Glutamatergic neuron (in vitro differentiated cells): ENCODE measurements around the gene NKX3-2. TPM values are rescaled to one million over a fixed set of nuclear protein-coding genes. Genes with fewer than 3 reads are reported as not detected.

ENCODE experiments used
- DNase-seq: peaks from one replicate; pipeline ENCODE4 v3.0.0; 2022
- H3K27ac Mint-ChIP-seq: one replicate; pipeline ENCODE4 v1.8.0; 2020; ENCODE audit warnings: mild to moderate bottlenecking, mixed read lengths, inconsistent platforms; ENCODE audit not compliant: unreplicated experiment
- H3K27me3 Mint-ChIP-seq: one replicate; pipeline ENCODE4 v1.8.0; 2020; ENCODE audit warnings: mild to moderate bottlenecking, moderate library complexity, mixed read lengths, inconsistent platforms; ENCODE audit not compliant: unreplicated experiment
- H3K36me3 Mint-ChIP-seq: one replicate; pipeline ENCODE4 v1.8.0; 2020; ENCODE audit warnings: mild to moderate bottlenecking, mixed read lengths, inconsistent platforms; ENCODE audit not compliant: unreplicated experiment
- H3K4me1 Mint-ChIP-seq: one replicate; pipeline ENCODE4 v1.8.0; 2020; ENCODE audit warnings: mild to moderate bottlenecking, low read depth, mixed read lengths, inconsistent platforms; ENCODE audit not compliant: unreplicated experiment
- H3K4me3 Mint-ChIP-seq: one replicate; pipeline ENCODE4 v1.8.0; 2020; ENCODE audit warnings: mild to moderate bottlenecking, mixed read lengths, inconsistent platforms; ENCODE audit not compliant: unreplicated experiment
- H3K9me3 Mint-ChIP-seq: one replicate; pipeline ENCODE4 v1.8.0; 2020; ENCODE audit warnings: mild to moderate bottlenecking, moderate library complexity, mixed read lengths, inconsistent platforms; ENCODE audit not compliant: unreplicated experiment
- total RNA-seq: library from RNA; stranded (reverse); fragmentation: NEBNext Ultra II Directional; extraction: Animal tissue kit (Norgen Biotek cat#: 25700); gene quantifications from one replicate; pipeline ENCODE4 v1.2.1, GENCODE V29; 2021; ENCODE audit not compliant: unreplicated experiment
- TF ChIP-seq, protein P1 (sequence below): fragments of 200-600 bp; sonication (generic); IDR thresholded peaks from one replicate; pipeline ENCODE4 v1.5.0; 2021; ENCODE audit not compliant: partially characterized antibody, unreplicated experiment

NKX3-2 gene
- total RNA-seq, 1 donor from 2014 or later, result 0.25 TPM

DNA sequence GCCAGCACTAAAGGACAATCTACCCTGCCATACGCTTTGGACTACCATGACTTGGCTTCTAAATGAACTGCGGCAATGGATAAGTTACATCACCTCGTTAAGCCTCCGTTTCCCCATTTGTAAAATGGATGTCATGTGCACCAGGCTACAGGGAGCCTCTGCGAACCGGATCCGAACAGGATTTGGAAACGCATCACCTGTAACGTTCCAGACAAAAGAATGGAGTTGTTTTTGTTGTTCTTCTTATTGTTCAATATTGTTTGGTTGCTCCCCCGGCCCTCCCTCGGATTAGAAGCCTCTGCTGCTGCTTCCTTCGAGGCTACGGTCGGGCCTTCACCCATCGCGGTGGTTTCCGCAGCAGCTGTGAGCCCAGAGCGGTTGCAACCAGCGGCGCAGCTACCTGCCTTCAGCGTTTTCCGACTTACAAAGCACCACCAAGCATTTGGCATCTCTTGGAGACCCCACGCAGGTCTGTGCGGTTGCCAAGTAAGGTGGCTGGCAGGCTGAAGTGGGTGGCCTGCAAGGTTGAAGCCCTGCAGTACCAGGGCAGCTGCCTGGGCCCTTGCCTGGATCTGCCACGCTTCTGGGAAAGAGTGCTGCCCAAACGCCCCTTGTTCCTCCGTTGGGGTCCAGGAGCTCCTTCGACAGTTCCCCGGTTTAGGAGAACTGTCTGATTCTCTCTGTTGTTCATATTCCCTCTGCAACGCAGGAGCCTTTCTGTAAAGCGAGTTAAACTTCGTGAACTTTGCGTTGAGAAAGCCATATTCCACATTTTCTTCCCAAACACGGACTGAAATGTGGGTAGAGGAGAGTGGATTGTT, 7.1 kb downstream of the NKX3-2 start:
- H3K9me3 Mint-ChIP-seq, result peaks cover 8% of the 10 kb centered on the region
- TF ChIP-seq, protein P1, sequence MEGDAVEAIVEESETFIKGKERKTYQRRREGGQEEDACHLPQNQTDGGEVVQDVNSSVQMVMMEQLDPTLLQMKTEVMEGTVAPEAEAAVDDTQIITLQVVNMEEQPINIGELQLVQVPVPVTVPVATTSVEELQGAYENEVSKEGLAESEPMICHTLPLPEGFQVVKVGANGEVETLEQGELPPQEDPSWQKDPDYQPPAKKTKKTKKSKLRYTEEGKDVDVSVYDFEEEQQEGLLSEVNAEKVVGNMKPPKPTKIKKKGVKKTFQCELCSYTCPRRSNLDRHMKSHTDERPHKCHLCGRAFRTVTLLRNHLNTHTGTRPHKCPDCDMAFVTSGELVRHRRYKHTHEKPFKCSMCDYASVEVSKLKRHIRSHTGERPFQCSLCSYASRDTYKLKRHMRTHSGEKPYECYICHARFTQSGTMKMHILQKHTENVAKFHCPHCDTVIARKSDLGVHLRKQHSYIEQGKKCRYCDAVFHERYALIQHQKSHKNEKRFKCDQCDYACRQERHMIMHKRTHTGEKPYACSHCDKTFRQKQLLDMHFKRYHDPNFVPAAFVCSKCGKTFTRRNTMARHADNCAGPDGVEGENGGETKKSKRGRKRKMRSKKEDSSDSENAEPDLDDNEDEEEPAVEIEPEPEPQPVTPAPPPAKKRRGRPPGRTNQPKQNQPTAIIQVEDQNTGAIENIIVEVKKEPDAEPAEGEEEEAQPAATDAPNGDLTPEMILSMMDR, result no peak
- H3K4me3 Mint-ChIP-seq, result no peak overlapping the region
- H3K4me1 Mint-ChIP-seq, result no peaks in the 10 kb centered on the region
- H3K27ac Mint-ChIP-seq, result no peak overlapping the region
- peaks cover 38% of the 10 kb centered on the region for H3K27me3 Mint-ChIP-seq
- DNase-seq, result no peak
- no peaks in the 10 kb centered on the region for H3K36me3 Mint-ChIP-seq

DNA sequence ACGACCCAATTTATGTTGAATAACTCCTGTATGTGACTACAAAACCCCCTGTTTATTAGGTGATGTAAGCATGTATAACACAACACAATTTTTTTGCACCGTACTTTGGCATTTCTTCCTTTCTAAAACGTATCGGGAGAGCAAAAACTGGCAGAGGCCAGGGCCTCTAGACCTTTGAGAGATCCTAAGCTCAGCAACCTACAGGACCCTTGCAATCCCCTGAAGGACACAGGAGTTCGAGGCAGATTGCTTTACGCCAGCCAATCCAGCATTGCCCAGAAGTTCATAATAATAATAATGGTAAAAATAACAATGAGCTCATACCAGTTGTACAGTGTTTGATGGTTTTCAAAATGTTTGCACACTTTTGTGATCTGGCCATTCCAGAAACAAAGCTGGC, 7.7 kb downstream of the NKX3-2 start:
- Mint-ChIP-seq H3K4me1 (no peaks in the 10 kb centered on the region), H3K27me3 (peaks cover 38% of the 10 kb centered on the region)
- TF ChIP-seq, protein P1, result no peak

DNA sequence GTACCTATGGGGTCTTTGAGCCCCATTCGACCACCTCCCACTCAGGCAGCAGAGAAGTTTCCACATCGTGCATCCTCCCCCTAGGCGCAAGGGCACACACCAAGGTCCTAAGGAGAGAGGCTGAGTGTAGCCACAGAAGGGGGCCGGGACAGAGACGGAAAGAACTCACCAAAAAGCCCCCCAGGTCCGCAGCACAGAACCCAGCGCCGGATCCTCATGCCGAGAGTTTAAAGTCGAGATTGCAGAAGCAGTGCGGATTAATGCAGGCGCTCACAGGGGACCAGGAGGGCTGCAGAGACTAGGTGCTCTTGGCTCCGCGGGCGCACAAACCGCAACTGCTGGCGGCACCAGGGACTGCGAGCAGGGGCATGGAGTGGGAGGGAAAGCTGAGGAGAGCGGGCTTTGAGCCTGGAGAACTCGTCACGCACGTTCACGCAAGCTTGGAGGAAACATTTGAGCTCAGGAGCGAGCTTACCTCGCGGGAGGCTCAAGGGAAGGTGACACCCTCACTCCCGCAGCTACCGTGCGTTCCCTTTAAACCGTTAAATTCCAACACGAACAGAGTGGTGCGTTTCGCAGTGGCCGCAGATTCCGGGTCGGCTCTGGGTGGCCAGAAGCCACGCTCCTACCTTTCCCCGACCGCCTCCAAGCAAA, 8.5 kb downstream of the NKX3-2 start:
- Mint-ChIP-seq H3K9me3 (peaks cover 8% of the 10 kb centered on the region), H3K27me3 (peaks cover 35% of the 10 kb centered on the region), H3K27ac (no peak overlapping the region), H3K4me1 (no peaks in the 10 kb centered on the region), H3K4me3 (no peak overlapping the region), H3K36me3 (no peaks in the 10 kb centered on the region)
- peak; percentile 52 for DNase-seq
- TF ChIP-seq, protein P1, result no peak

More for the DNA sequence above, 7.7 kb downstream of the NKX3-2 start:
- Mint-ChIP-seq H3K36me3 (no peaks in the 10 kb centered on the region), H3K9me3 (peaks cover 8% of the 10 kb centered on the region), H3K27ac (no peak overlapping the region), H3K4me3 (no peak overlapping the region)
- DNase-seq, result no peak

DNA sequence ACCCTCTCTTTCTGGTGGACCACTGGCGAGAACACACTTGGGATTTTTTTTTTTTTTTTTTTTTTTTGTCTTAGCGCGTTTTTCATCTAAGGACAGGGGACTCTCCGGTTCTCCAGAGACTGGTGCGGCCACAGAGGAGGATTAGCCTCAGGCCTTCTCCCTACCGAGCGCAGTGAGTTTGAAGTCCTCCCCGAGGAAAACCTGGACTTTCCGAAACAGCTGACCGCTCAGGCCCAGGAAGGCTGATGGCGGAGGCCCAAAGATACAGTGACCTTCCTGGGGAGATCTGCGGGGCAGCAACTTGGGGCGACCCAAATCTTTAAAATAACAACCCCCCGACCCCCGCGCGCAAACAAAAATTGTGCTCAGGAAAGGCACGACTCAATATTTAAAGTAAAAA, 9.2 kb downstream of the NKX3-2 start:
- no peak for DNase-seq
- Mint-ChIP-seq H3K9me3 (peaks cover 8% of the 10 kb centered on the region), H3K27ac (no peak overlapping the region), H3K36me3 (no peaks in the 10 kb centered on the region), H3K27me3 (peaks cover 38% of the 10 kb centered on the region), H3K4me1 (no peaks in the 10 kb centered on the region), H3K4me3 (peak overlapping the region; percentile 30)
- TF ChIP-seq, protein P1, result no peak
